PC-9 (cell line): ENCODE results near the gene MAN2A1. TPM values are rescaled to one million over a fixed set of nuclear protein-coding genes. Genes with fewer than 3 reads are reported as not detected.
"Not testable (repeated sequence)": the region's sequence is repeated elsewhere in the genome, so short reads cannot be mapped to it uniquely, and the experiment has no call there.

Source experiments
- BruUV-seq: library from RNA; stranded (reverse); fragments of 400-500 nt; replicated peaks from 2 replicates; lab custom pipeline; 2021; lab: Mats Ljungman, UMichigan
- CTCF ChIA-PET: fragments of 300-600 bp; sonication (Branson Sonifier 250); formaldehyde crosslinking; loops from one replicate; lab custom pipeline; 2022; ENCODE audit warnings: antibody characterized with exemption; lab: Charles Lee
- POLR2A ChIA-PET: fragments of 300-600 bp; sonication (Branson Sonifier 250); formaldehyde crosslinking; loops from one replicate; lab custom pipeline; 2022; ENCODE audit warnings: antibody characterized with exemption; ENCODE audit not compliant: unreplicated experiment; lab: Charles Lee
- DNase-seq, 2 experiments: peaks; one replicate each; pipeline versions ENCODE4 v3.0.0 to v3.0.0-alpha.2; 2015 to 2022; ENCODE audit warnings: mixed read lengths in 1 of 2
- H2AFZ ChIP-seq: fragments of 200-600 bp; sonication (generic); 2 replicates; pipeline ENCODE4 v1.8.1; 2017; ENCODE audit warnings: antibody characterized with exemption
- H3F3A ChIP-seq: fragments of 200-600 bp; sonication (generic); 2 replicates; pipeline ENCODE4 v1.8.1; 2017; ENCODE audit warnings: antibody characterized with exemption, mild to moderate bottlenecking, low read depth; ENCODE audit not compliant: insufficient read depth
- H3K27ac ChIP-seq: fragments of 200-600 bp; sonication (generic); 2 replicates; pipeline ENCODE4 v1.6.1; 2016; ENCODE audit warnings: mixed run types
- H3K27me3 ChIP-seq: fragments of 200-600 bp; sonication (generic); 2 replicates; pipeline ENCODE4 v1.6.1; 2016; ENCODE audit warnings: low read depth, mixed run types; ENCODE audit not compliant: insufficient read depth
- H3K36me3 ChIP-seq: fragments of 200-600 bp; sonication (generic); 2 replicates; pipeline ENCODE4 v1.6.1; 2016; ENCODE audit warnings: low read depth, mixed run types
- H3K4me1 ChIP-seq: fragments of 200-600 bp; sonication (generic); replicated peaks from 2 replicates; pipeline ENCODE4 v1.6.1; 2016; ENCODE audit warnings: mixed run types; ENCODE audit not compliant: insufficient read depth
- H3K4me2 ChIP-seq: fragments of 200-600 bp; sonication (generic); 2 replicates; pipeline ENCODE4 v1.6.1; 2017; ENCODE audit warnings: mixed run types
- H3K4me3 ChIP-seq: fragments of 200-600 bp; sonication (generic); 2 replicates; pipeline ENCODE4 v1.6.1; 2016; ENCODE audit warnings: mixed run types
- H3K79me2 ChIP-seq: fragments of 200-600 bp; sonication (generic); 2 replicates; pipeline ENCODE4 v1.6.1; 2017; ENCODE audit warnings: low read depth, mixed run types
- H3K9me2 ChIP-seq: fragments of 200-600 bp; sonication (generic); 2 replicates; pipeline ENCODE4 v1.8.1; 2017; ENCODE audit warnings: mild to moderate bottlenecking; ENCODE audit not compliant: insufficient read depth
- H3K9me3 ChIP-seq: fragments of 200-600 bp; sonication (generic); 2 replicates; pipeline ENCODE4 v1.8.1; 2016; ENCODE audit warnings: low read depth; ENCODE audit not compliant: insufficient read depth
- H4K20me1 ChIP-seq: fragments of 200-600 bp; sonication (generic); 2 replicates; pipeline ENCODE4 v1.8.1; 2017; ENCODE audit not compliant: insufficient read depth
- EZH2 ChIP-seq: fragments of 200-600 bp; sonication (generic); IDR thresholded peaks from 2 replicates; pipeline ENCODE4 v1.8.0; 2017; ENCODE audit warnings: antibody characterized with exemption, low read depth
- intact Hi-C: fragments of 100-400 bp; cut with micrococcal nuclease; formaldehyde crosslinking; loops from one replicate; pipeline ENCODE4 v1.10.0; 2022; ENCODE audit not compliant: unreplicated experiment
- total RNA-seq: library from RNA; stranded (reverse); gene quantifications from 2 replicates; pipeline ENCODE4 v1.2.3, GENCODE V29; 2021
- TF ChIP-seq, protein P1 (sequence below): fragments of 200-600 bp; sonication (generic); conservative IDR thresholded peaks from 2 replicates; pipeline ENCODE4 v1.6.1; 2017; ENCODE audit warnings: mixed run types, antibody characterized with exemption, mild to moderate bottlenecking, moderate library complexity

MAN2A1 gene
- total RNA-seq, 1 experiment from 2014 or later, result 27.3 TPM

DNA sequence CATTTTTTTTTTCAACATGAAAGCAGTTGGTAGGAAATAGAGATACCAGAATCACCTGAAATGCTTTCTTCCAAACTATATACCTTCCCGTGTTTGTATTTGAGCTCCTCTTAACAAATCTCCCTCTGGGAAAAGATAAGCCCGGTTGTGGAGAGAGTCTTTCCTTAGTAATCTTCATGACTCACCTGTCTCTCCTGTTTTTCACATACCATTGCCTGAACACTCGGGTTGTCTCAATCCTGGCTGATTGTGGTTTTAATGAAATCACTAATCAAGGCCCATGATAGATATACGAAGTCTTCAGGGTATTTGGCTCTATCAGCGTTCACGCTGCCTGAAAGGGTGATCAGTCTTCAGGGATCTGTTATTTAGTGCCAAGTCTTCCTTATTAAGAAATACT lies 136.7 kb downstream of the MAN2A1 start:
- H3K36me3 ChIP-seq, result 0 out of 2 replicates have a peak, but pooled peaks cover 9% of the 10 kb centered on the region
- no peak overlapping the region for H3K4me2 ChIP-seq
- no peak overlapping the region for H3K4me3 ChIP-seq
- no peaks in the 10 kb centered on the region for H3K9me2 ChIP-seq
- H3K27me3 ChIP-seq, result no peaks in the 10 kb centered on the region
- no peaks in the 10 kb centered on the region for H3K79me2 ChIP-seq
- intact Hi-C loops, result no loop called here
- H3F3A ChIP-seq, result peaks cover 4% of the 10 kb centered on the region; the same call in 1 of the 2 replicates
- no peak overlapping the region for H2AFZ ChIP-seq
- peak; percentile 1 to 58 for DNase-seq
- H3K27ac ChIP-seq, result peak overlapping the region; percentile 32; the same call in 1 of the 2 replicates
- no TSS peak for BruUV-seq
- POLR2A ChIA-PET, result no interaction called here
- H3K9me3 ChIP-seq, result 0 out of 2 replicates have a peak, but pooled peaks cover 4% of the 10 kb centered on the region
- peaks cover 20% of the 10 kb centered on the region for H3K4me1 ChIP-seq
- CTCF ChIA-PET, result no interaction called here
- H4K20me1 ChIP-seq, result no peaks in the 10 kb centered on the region
- TF ChIP-seq, protein P1, sequence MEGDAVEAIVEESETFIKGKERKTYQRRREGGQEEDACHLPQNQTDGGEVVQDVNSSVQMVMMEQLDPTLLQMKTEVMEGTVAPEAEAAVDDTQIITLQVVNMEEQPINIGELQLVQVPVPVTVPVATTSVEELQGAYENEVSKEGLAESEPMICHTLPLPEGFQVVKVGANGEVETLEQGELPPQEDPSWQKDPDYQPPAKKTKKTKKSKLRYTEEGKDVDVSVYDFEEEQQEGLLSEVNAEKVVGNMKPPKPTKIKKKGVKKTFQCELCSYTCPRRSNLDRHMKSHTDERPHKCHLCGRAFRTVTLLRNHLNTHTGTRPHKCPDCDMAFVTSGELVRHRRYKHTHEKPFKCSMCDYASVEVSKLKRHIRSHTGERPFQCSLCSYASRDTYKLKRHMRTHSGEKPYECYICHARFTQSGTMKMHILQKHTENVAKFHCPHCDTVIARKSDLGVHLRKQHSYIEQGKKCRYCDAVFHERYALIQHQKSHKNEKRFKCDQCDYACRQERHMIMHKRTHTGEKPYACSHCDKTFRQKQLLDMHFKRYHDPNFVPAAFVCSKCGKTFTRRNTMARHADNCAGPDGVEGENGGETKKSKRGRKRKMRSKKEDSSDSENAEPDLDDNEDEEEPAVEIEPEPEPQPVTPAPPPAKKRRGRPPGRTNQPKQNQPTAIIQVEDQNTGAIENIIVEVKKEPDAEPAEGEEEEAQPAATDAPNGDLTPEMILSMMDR, result no peak
- no peak for TF ChIP-seq EZH2

DNA sequence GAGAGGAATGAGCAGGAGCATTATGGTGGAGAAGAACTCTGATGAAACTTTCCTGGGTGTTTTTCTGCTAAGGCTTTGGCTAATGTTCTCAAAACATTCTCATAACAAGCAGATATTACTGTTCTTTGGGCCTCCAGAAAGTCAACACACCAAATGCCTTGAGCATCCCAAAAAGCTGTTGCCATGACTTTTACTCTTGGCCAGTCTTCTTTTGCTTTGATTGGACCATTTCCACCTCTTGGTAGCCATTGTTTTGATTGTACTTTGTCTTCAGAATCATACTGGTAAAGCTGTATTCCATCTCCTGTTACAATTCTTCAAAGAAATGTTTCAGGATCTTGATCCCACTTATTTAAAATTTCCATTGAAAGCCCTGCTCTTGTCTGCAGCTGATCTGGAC lies 139.6 kb downstream of the MAN2A1 start:
- Histone ChIP-seq H2AFZ (no peak overlapping the region), H3K4me1 (peaks cover 14% of the 10 kb centered on the region), H3K79me2 (no peaks in the 10 kb centered on the region), H3K4me3 (no peak overlapping the region), H3K27me3 (no peaks in the 10 kb centered on the region), H3K9me3 (0 out of 2 replicates have a peak, but pooled peaks cover 4% of the 10 kb centered on the region), H4K20me1 (no peaks in the 10 kb centered on the region), H3K4me2 (no peak overlapping the region), H3K36me3 (0 out of 2 replicates have a peak, but pooled peaks cover 7% of the 10 kb centered on the region), H3K9me2 (no peaks in the 10 kb centered on the region), H3K27ac (no peak overlapping the region), H3F3A (peaks cover 4% of the 10 kb centered on the region; the same call in 1 of the 2 replicates)
- intact Hi-C loops, result no loop called here
- no TSS peak for BruUV-seq
- ChIA-PET POLR2A (no interaction called here), CTCF (no interaction called here)
- no peak for DNase-seq
- no peak for TF ChIP-seq EZH2

DNA sequence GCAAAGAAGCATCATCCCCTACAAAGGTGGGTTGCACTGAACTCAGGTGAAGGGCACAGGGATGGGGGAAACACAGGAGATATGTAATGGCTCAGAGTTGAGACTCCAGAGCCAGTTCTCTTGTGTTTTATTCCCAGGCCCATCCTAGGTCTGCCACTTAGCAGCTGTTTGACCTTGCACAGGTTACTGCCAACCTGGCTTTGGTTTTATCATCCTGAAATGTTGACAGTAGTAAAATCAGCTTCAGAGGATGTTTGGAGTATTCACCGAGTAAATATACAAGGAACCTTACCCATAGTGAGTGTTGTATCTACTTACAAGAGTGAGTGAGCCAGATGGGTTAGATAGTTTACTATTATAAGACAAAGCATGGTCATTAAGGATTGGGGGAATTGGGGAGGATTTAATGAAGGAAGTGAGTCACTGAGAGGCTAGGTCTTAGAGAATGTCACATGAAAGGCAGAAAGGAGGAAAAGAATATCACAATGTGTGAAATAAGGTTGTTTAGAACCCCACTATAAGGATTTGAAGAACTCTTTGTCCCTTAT lies 141.3 kb downstream of the MAN2A1 start:
- H3K79me2 ChIP-seq, result no peaks in the 10 kb centered on the region
- H3K4me3 ChIP-seq, result no peak overlapping the region
- H3K27me3 ChIP-seq, result no peaks in the 10 kb centered on the region
- no peak for DNase-seq
- H4K20me1 ChIP-seq, result no peaks in the 10 kb centered on the region
- H3K4me2 ChIP-seq, result no peak overlapping the region
- no peaks in the 10 kb centered on the region for H3K9me2 ChIP-seq
- intact Hi-C loops, result no loop called here
- H3K4me1 ChIP-seq, result peaks cover 7% of the 10 kb centered on the region
- no peak overlapping the region for H2AFZ ChIP-seq
- H3K9me3 ChIP-seq, result no peaks in the 10 kb centered on the region
- BruUV-seq, result no TSS peak
- no peaks in the 10 kb centered on the region for H3K36me3 ChIP-seq
- H3K27ac ChIP-seq, result no peak overlapping the region
- ChIA-PET CTCF (no interaction called here), POLR2A (no interaction called here)
- TF ChIP-seq, protein P1, result no peak
- no peak for TF ChIP-seq EZH2
- peaks cover 3% of the 10 kb centered on the region; the same call in 1 of the 2 replicates for H3F3A ChIP-seq

DNA sequence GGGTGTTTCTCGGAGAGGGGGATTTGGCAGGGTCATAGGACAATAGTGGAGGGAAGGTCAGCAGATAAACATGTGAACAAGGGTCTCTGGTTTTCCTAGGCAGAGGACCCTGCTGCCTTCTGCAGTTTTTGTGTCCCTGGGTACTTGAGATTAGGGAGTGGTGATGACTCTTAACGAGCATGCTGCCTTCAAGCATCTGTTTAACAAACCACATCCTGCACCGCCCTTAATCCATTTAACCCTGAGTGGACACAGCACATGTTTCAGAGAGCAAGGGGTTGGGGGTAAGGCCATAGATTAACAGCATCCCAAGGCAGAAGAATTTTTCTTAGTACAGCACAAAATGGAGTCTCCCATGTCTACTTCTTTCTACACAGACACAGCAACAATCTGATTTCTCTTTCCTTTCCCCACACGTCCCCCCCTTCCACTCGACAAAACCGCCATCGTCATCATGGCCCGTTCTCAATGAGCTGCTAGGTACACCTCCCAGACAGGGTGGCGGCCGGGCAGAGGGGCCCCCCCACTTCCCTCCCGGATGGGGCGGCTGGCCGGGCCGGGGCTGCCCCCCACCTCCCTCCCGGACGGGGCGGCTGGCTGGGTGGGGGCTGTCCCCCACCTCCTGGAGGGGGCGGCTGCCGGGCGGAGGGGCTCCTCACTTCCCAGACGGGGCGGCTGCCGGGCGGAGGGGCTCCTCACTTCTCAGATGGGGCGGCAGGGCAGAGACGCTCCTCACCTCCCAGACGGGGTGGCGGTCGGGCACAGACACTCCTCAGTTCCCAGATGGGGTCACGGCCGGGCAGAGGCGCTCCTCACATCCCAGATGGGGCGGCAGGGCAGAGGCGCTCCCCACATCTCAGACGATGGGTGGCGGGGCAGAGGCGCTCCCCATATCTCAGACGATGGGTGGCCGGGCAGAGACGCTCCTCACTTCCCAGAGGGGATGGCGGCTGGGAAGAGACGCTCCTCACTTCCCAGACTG lies 142.8 kb downstream of the MAN2A1 start:
- H3K79me2 ChIP-seq, H3K4me1 ChIP-seq, H3K9me3 ChIP-seq, H3F3A ChIP-seq, H3K36me3 ChIP-seq, H2AFZ ChIP-seq, BruUV-seq, H4K20me1 ChIP-seq, H3K4me3 ChIP-seq, H3K27me3 ChIP-seq, H3K4me2 ChIP-seq, DNase-seq, CTCF ChIA-PET, H3K9me2 ChIP-seq, POLR2A ChIA-PET, H3K27ac ChIP-seq, intact Hi-C loops: not testable (repeated sequence)
